Psoas muscle (tissue), 8 donors: Measurements from ENCODE around the gene CLPTM1L. TPM values are rescaled to one million over a fixed set of nuclear protein-coding genes. Genes with fewer than 3 reads are reported as not detected.

Source experiments
- ATAC-seq, 4 donors: fragments of 200-7000 bp; cut with Tn5 transposase; one replicate each; pipeline ENCODE4 v1.9.1; 2020; ENCODE audit warnings: moderate library complexity in 3 of 4, mild to moderate bottlenecking in 2 of 4
- DNase-seq, 2 donors: peaks; one replicate each; pipeline ENCODE4 v3.0.0-alpha.2; 2020
- H3K27ac ChIP-seq: fragments of 200-600 bp; one replicate; pipeline ENCODE4 v1.8.0; 2022
- H3K27me3 ChIP-seq, 3 donors: fragments of 200-600 bp in 1 of 3; one replicate each; pipeline versions ENCODE4 v1.6.1 to v1.8.0; 2013 to 2022; ENCODE audit warnings: low read length in 2 of 3, mild to moderate bottlenecking in 2 of 3, moderate library complexity in 1 of 3; ENCODE audit not compliant: insufficient read depth in 3 of 3
- H3K36me3 ChIP-seq, 2 donors: fragments of 200-600 bp in 1 of 2; one replicate each; pipeline versions ENCODE4 v1.6.1 to v1.8.0; 2013 to 2022; ENCODE audit warnings: low read depth in 1 of 2, mild to moderate bottlenecking in 1 of 2, moderate library complexity in 1 of 2; ENCODE audit not compliant: insufficient read depth in 1 of 2
- H3K4me1 ChIP-seq: fragments of 200-600 bp; one replicate; pipeline ENCODE4 v1.8.0; 2022
- H3K4me3 ChIP-seq: fragments of 200-600 bp; one replicate; pipeline ENCODE4 v1.8.0; 2022; ENCODE audit warnings: mild to moderate bottlenecking
- H3K9me3 ChIP-seq: fragments of 200-600 bp; one replicate; pipeline ENCODE4 v1.8.0; 2022
- WGBS, 3 donors: extraction: QIAGEN DNeasy Blood & Tissue Kit; methylation state at CpG; one replicate each; pipeline versions ENCODE4 v1.1.6 to v1.1.7; 2013; 5-methylcytosine and 5-hydroxymethylcytosine counted together
- intact Hi-C, 2 donors: fragments of 100-400 bp; cut with DNase I; formaldehyde crosslinking; loops; one replicate each; pipeline versions ENCODE4 v1.11.0 to v1.14.2; 2022
- polyA plus RNA-seq, 3 donors: library from polyadenylated mRNA; stranded (reverse); fragments of 200-250 nt; gene quantifications; one replicate each; pipeline ENCODE4 v1.2.3, GENCODE V29; 2013
- total RNA-seq, 4 donors: library from RNA; stranded (reverse); fragmentation: NEBNext Ultra II Directional in 2 of 4; extraction: Animal tissue kit (Norgen Biotek cat#: 25700) in 2 of 4; gene quantifications; one replicate each; pipeline versions ENCODE4 v1.2.1 to v1.2.4, GENCODE V29; 2021 to 2023
- TF ChIP-seq, protein P1 (sequence below): fragments of 200-600 bp; IDR thresholded peaks from one replicate; pipeline ENCODE4 v1.8.0; 2022; ENCODE audit warnings: antibody characterized with exemption
- donor health status: healthy with polysubstance abuse.
- donor health status: DM: no; HTN: no; CAD: no; lungs with moderate emphysema.
- donor health status: Bipolar disorder and iron deficiency.
- donor health status: healthy.
- donor health status: DM: yes; HTN: yes; CAD: no.
- donor health status: DM: no; HTN: no; CAD: no.
- donor health status: DM: no; HTN: no; CAD: no.
- donor health status: DM: yes; HTN: yes; CAD: no.

The CLPTM1L gene
- total and polyA plus RNA-seq, 7 donors, result 24.2 to 92.4 (median 34.8) TPM

GRCh38 chr5:1391691-1392090 is 46.8 kb upstream of the CLPTM1L start:
- intact Hi-C loops, result no loop called here
- Histone ChIP-seq H3K27ac (no peak overlapping the region), H3K27me3 (peaks cover 3 to 80% (median 22%) of the 10 kb centered on the region in 3 donors), H3K4me3 (no peak overlapping the region), H3K4me1 (no peaks in the 10 kb centered on the region), H3K36me3 (no peaks in the 10 kb centered on the region), H3K9me3 (no peaks in the 10 kb centered on the region)
- ATAC-seq (no peak), DNase-seq (peak in 1 of 2 donors; percentile 21)
- TF ChIP-seq, protein P1, sequence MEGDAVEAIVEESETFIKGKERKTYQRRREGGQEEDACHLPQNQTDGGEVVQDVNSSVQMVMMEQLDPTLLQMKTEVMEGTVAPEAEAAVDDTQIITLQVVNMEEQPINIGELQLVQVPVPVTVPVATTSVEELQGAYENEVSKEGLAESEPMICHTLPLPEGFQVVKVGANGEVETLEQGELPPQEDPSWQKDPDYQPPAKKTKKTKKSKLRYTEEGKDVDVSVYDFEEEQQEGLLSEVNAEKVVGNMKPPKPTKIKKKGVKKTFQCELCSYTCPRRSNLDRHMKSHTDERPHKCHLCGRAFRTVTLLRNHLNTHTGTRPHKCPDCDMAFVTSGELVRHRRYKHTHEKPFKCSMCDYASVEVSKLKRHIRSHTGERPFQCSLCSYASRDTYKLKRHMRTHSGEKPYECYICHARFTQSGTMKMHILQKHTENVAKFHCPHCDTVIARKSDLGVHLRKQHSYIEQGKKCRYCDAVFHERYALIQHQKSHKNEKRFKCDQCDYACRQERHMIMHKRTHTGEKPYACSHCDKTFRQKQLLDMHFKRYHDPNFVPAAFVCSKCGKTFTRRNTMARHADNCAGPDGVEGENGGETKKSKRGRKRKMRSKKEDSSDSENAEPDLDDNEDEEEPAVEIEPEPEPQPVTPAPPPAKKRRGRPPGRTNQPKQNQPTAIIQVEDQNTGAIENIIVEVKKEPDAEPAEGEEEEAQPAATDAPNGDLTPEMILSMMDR, result no peak
- WGBS, 3 donors, result 70 to 78% (median 70%) methylated on average over 11 of the region's 11 CpGs

DNA sequence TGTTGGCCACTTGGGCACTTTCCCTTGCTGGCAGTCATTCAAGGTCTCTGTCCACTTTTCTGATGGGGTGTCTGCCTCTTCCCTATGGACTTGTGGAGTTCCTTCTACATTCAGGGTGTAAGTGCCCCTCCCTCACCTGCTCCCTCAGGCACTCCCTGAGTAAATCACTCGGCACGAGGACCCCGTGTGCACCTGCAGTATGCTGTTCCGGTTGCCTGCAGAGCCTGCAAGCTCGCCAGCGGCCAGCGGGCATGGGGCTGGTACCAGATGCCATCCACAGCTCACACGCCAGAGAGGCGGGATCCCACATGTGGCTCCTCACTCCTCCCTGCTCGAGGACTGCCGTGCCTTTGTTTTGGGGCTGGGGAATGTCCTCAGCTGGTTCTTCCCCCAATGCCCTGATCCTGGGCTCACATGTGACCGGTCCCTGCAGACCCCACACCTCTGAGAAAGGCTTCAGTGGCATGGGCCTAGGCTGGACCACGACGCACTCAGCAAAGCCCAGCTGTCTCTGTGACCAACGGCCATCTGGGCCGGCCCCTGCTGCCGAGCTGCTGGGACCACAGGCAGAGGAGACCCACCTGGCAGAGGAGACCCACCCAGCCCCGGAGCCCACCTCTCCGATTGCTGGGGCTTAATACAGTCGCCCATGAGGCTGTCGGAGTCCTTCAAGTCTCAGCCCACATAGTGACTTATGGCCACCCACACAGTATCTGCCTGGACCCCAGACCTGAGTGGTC is 46.1 kb upstream of the CLPTM1L start:
- WGBS, 3 donors, result 57 to 64% (median 58%) methylated on average over 21 of the region's 21 CpGs
- DNase-seq (peak in 1 of 2 donors; percentile 39), ATAC-seq (no peak)
- no peaks in the 10 kb centered on the region for H3K4me1 ChIP-seq
- TF ChIP-seq, protein P1, result no peak
- no peaks in the 10 kb centered on the region for H3K36me3 ChIP-seq
- no peak overlapping the region for H3K4me3 ChIP-seq
- intact Hi-C loops, result no loop called here
- H3K27ac ChIP-seq, result no peak overlapping the region
- H3K9me3 ChIP-seq, result no peaks in the 10 kb centered on the region
- peaks cover 3 to 82% (median 28%) of the 10 kb centered on the region in 3 donors for H3K27me3 ChIP-seq

DNA sequence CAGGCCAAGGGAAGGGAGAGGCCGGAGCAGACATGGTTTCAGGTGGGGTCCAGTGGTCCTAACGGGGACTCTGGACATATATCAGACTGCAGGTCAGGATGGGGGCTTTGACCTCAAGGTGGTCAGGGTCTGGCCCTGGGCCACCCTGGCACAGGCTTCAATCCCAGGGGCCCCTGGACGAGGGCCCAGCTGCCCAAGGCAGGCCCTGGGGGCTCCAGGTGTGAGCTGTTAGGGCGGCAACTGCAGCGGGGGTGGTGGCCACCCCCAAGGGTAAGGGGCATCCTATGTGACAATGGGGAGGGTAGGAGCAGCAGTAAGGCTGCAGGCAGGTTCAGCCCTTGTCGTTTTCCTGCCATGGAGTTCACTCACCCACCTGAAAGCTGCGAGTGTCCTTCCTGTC is 45.4 kb upstream of the CLPTM1L start:
- no peaks in the 10 kb centered on the region for H3K4me1 ChIP-seq
- peaks cover 3 to 80% (median 28%) of the 10 kb centered on the region in 3 donors for H3K27me3 ChIP-seq
- 64 to 71% (median 66%) methylated on average over 7 of the region's 7 CpGs for WGBS, 3 donors
- TF ChIP-seq, protein P1, result no peak
- peak in 1 of 2 donors; percentile 25 for DNase-seq
- intact Hi-C loops, result no loop called here
- H3K9me3 ChIP-seq, result no peaks in the 10 kb centered on the region
- H3K4me3 ChIP-seq, result no peak overlapping the region
- H3K27ac ChIP-seq, result no peak overlapping the region
- no peak for ATAC-seq
- no peaks in the 10 kb centered on the region for H3K36me3 ChIP-seq

- DNase-seq, result no peak
- Histone ChIP-seq H3K4me1 (no peaks in the 10 kb centered on the region), H3K9me3 (no peaks in the 10 kb centered on the region), H3K27me3 (peaks cover 3 to 77% (median 22%) of the 10 kb centered on the region in 3 donors), H3K36me3 (no peaks in the 10 kb centered on the region), H3K4me3 (no peak overlapping the region), H3K27ac (no peak overlapping the region)
- 88 to 94% (median 93%) methylated on average over 4 of the region's 4 CpGs for WGBS, 3 donors
- TF ChIP-seq, protein P1, result no peak
- intact Hi-C loops, result loop anchor here in 1 of 2 donors (10.0 kb wide), 1 partner anchor 256 kb away; no protein-coding TSS in a partner anchor
- ATAC-seq, result no peak
These were observed 43.6 kb upstream of the CLPTM1L start for GRCh38 chr5:1388383-1388967.
